Measurements from ENCODE around the gene THTPA.

DNA sequence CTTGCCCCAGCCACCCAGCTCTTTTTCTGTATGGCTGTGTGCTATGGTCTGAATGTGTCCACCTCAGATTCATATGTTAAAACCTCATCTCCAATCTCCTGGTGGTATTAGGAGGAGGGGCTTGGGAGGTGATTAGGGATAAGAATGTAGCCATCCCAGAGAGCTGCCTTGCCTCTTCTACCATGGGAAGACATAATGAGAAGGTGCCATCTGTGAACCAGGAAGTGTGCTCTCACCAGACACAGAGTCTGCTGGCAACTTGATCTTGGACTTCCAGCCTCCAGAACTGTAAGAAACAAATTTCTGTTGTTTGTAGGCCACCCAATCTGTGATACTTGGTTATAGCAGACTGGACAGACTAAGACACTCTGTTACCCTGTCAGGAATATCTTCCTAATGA is 45.4 kb downstream of the THTPA start:
- TF ChIP-seq, protein P1, sequence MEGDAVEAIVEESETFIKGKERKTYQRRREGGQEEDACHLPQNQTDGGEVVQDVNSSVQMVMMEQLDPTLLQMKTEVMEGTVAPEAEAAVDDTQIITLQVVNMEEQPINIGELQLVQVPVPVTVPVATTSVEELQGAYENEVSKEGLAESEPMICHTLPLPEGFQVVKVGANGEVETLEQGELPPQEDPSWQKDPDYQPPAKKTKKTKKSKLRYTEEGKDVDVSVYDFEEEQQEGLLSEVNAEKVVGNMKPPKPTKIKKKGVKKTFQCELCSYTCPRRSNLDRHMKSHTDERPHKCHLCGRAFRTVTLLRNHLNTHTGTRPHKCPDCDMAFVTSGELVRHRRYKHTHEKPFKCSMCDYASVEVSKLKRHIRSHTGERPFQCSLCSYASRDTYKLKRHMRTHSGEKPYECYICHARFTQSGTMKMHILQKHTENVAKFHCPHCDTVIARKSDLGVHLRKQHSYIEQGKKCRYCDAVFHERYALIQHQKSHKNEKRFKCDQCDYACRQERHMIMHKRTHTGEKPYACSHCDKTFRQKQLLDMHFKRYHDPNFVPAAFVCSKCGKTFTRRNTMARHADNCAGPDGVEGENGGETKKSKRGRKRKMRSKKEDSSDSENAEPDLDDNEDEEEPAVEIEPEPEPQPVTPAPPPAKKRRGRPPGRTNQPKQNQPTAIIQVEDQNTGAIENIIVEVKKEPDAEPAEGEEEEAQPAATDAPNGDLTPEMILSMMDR (conservative IDR thresholded peaks at IDR 0.05; ENCODE audit: low read depth, low read length): no peak
- TF ChIP-seq POLR2A (IDR thresholded peaks at IDR 0.05; ENCODE audit: low read depth, low read length) (no peak), NFE2L2 (IDR thresholded peaks at IDR 0.05; ENCODE audit: low read depth, low read length) (no peak), MAZ (IDR thresholded peaks at IDR 0.05; ENCODE audit: borderline replicate concordance, low read depth, low read length) (no peak), USF2 (IDR thresholded peaks at IDR 0.05; ENCODE audit: low read depth, low read length) (no peak), SMC3 (IDR thresholded peaks at IDR 0.05; ENCODE audit: low read depth, low read length) (no peak), RAD21 (IDR thresholded peaks at IDR 0.05; ENCODE audit: low read length) (no peak), RFX5 (IDR thresholded peaks at IDR 0.05; ENCODE audit: low read depth, low read length) (no peak), ELK1 (IDR thresholded peaks at IDR 0.05; ENCODE audit: borderline replicate concordance, low read depth, low read length) (no peak), FOS (IDR thresholded peaks at IDR 0.05; ENCODE audit: low read depth, low read length) (no peak)

Data from IMR-90 (cell line).